Activated CD4-positive, CD25-positive, alpha-beta regulatory T cell treated with anti-CD3 and anti-CD28 coated beads, Interleukin-2, amount 50 U/mL, for 24 hours (primary cell): ENCODE results near the gene C14orf93.

ENCODE experiments used
- ATAC-seq, 2 donors: fragments of 150-1000 bp; cut with Tn5 transposase; one replicate each; pipeline ENCODE4 v1.10.0; 2021; ENCODE audit warnings: mild to moderate bottlenecking in 1 of 2, moderate library complexity in 1 of 2

Gene C14orf93

GRCh38 chr14:23009939-23010726, at the start of gene C14orf93:
Gene C14orf93 (minus strand): TSS chr14:23010143. CDS start chr14:22999023, 11,120 bp downstream.
- peak; percentile 14 to 19 for ATAC-seq

- no peak for ATAC-seq
These were observed 48.9 kb upstream of the C14orf93 start for GRCh38 chr14:23058654-23059504.

GRCh38 chr14:23057757-23058653, 48.1 kb upstream of the C14orf93 start:
- ATAC-seq: peak; percentile 70 to 78

- peak; percentile 71 to 73 for ATAC-seq
These were observed 47.2 kb upstream of the C14orf93 start, which contains the start of gene CDH24 for GRCh38 chr14:23056956-23057756. Gene CDH24 (minus strand): TSS chr14:23057520. CDS start chr14:23055733, 1,787 bp downstream.

GRCh38 chr14:23056145-23056955, 46.4 kb upstream of the C14orf93 start:
- peak; percentile 65 to 73 for ATAC-seq

GRCh38 chr14:23055621-23056144, 45.7 kb upstream of the C14orf93 start:
- no peak for ATAC-seq

- no peak for ATAC-seq
These were observed 45.2 kb upstream of the C14orf93 start for GRCh38 chr14:23055147-23055550.

- ATAC-seq: no peak
These were observed 44.3 kb upstream of the C14orf93 start for GRCh38 chr14:23054000-23054811.

- no peak for ATAC-seq
These were observed 43.5 kb upstream of the C14orf93 start for GRCh38 chr14:23053426-23053825.

- ATAC-seq: no peak
These were observed 42.7 kb upstream of the C14orf93 start for GRCh38 chr14:23052671-23053070.

GRCh38 chr14:23052182-23052623, 42.3 kb upstream of the C14orf93 start:
- ATAC-seq: no peak

GRCh38 chr14:23051141-23052057, 41.5 kb upstream of the C14orf93 start:
- no peak for ATAC-seq

- ATAC-seq: no peak
These were observed 39.1 kb upstream of the C14orf93 start for GRCh38 chr14:23049011-23049410.

GRCh38 chr14:23047751-23048693, 38.1 kb upstream of the C14orf93 start:
- ATAC-seq: no peak

GRCh38 chr14:23047034-23047634, 37.2 kb upstream of the C14orf93 start:
- no peak for ATAC-seq
